ENCODE measurements around the gene HS6ST2. TPM values are rescaled to one million over a fixed set of nuclear protein-coding genes. Genes with fewer than 3 reads are reported as not detected.

The HS6ST2 gene
- total and polyA plus RNA-seq, 9 of the 15 experiments (the other 6 are each of a cell fraction or from before 2014, with no cell fraction given): not detected

DNA sequence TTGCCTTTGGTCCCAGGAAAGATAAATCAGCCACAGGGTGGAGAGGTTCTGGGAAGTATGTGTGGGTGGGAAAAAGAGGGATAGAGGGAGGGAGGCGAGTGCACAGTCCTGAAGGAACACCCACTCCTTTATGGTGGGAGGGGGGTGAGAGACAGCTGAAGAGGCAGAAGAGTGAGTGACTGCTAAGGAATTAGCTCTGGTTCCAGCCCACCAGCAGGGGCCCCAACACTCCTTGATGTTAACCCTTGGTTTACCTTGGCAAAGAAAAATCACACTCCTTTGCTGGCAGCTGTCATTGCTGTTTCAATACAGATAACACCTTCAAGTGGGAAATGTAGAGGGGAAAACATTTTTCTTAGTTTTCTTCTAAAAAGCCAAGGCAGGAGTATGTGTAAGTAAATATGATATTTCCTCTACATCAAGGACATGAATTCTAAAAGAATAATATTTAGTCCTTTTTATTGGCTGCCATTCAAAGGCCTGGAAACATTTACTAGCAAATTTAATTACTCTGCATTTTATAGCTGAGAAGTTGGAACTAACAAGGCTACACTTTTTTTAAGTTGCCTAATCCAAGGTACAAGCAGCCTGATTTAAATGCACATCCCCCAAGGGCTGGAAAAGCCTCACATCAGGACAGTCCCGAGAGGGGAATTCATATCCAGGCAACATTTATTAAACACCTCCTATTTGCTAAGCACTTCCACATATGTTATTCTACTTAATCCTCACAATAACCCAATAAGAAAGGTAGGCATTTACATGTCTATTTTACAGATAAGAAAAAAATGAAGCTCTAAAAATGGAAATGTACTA is 81.7 kb downstream of the HS6ST2 start (continued):
- TF ChIP-seq, protein P1, sequence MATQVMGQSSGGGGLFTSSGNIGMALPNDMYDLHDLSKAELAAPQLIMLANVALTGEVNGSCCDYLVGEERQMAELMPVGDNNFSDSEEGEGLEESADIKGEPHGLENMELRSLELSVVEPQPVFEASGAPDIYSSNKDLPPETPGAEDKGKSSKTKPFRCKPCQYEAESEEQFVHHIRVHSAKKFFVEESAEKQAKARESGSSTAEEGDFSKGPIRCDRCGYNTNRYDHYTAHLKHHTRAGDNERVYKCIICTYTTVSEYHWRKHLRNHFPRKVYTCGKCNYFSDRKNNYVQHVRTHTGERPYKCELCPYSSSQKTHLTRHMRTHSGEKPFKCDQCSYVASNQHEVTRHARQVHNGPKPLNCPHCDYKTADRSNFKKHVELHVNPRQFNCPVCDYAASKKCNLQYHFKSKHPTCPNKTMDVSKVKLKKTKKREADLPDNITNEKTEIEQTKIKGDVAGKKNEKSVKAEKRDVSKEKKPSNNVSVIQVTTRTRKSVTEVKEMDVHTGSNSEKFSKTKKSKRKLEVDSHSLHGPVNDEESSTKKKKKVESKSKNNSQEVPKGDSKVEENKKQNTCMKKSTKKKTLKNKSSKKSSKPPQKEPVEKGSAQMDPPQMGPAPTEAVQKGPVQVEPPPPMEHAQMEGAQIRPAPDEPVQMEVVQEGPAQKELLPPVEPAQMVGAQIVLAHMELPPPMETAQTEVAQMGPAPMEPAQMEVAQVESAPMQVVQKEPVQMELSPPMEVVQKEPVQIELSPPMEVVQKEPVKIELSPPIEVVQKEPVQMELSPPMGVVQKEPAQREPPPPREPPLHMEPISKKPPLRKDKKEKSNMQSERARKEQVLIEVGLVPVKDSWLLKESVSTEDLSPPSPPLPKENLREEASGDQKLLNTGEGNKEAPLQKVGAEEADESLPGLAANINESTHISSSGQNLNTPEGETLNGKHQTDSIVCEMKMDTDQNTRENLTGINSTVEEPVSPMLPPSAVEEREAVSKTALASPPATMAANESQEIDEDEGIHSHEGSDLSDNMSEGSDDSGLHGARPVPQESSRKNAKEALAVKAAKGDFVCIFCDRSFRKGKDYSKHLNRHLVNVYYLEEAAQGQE (IDR thresholded peaks at IDR 0.05; ENCODE audit: borderline replicate concordance): no peak
- TF ChIP-seq, protein P1 (CRISPR knock-in tag; IDR thresholded peaks at IDR 0.05; ENCODE audit: low read depth): no peak
- TF ChIP-seq EZH2 (IDR thresholded peaks at IDR 0.05; ENCODE audit: borderline replicate concordance, low read depth, low read length) (no peak), KLF13 (tag; IDR thresholded peaks at IDR 0.05; ENCODE audit: borderline replicate concordance, low read depth) (no peak), NR2C2 (CRISPR knock-in tag; IDR thresholded peaks at IDR 0.05) (no peak), NR2C2 (tag; IDR thresholded peaks at IDR 0.05) (no peak), SAFB2 (IDR thresholded peaks at IDR 0.05; ENCODE audit: borderline replicate concordance, low read depth, low read length, severe bottlenecking) (no peak), DLX4 (CRISPR knock-in tag; IDR thresholded peaks at IDR 0.05) (no peak)
- TF ChIP-seq, protein P2, sequence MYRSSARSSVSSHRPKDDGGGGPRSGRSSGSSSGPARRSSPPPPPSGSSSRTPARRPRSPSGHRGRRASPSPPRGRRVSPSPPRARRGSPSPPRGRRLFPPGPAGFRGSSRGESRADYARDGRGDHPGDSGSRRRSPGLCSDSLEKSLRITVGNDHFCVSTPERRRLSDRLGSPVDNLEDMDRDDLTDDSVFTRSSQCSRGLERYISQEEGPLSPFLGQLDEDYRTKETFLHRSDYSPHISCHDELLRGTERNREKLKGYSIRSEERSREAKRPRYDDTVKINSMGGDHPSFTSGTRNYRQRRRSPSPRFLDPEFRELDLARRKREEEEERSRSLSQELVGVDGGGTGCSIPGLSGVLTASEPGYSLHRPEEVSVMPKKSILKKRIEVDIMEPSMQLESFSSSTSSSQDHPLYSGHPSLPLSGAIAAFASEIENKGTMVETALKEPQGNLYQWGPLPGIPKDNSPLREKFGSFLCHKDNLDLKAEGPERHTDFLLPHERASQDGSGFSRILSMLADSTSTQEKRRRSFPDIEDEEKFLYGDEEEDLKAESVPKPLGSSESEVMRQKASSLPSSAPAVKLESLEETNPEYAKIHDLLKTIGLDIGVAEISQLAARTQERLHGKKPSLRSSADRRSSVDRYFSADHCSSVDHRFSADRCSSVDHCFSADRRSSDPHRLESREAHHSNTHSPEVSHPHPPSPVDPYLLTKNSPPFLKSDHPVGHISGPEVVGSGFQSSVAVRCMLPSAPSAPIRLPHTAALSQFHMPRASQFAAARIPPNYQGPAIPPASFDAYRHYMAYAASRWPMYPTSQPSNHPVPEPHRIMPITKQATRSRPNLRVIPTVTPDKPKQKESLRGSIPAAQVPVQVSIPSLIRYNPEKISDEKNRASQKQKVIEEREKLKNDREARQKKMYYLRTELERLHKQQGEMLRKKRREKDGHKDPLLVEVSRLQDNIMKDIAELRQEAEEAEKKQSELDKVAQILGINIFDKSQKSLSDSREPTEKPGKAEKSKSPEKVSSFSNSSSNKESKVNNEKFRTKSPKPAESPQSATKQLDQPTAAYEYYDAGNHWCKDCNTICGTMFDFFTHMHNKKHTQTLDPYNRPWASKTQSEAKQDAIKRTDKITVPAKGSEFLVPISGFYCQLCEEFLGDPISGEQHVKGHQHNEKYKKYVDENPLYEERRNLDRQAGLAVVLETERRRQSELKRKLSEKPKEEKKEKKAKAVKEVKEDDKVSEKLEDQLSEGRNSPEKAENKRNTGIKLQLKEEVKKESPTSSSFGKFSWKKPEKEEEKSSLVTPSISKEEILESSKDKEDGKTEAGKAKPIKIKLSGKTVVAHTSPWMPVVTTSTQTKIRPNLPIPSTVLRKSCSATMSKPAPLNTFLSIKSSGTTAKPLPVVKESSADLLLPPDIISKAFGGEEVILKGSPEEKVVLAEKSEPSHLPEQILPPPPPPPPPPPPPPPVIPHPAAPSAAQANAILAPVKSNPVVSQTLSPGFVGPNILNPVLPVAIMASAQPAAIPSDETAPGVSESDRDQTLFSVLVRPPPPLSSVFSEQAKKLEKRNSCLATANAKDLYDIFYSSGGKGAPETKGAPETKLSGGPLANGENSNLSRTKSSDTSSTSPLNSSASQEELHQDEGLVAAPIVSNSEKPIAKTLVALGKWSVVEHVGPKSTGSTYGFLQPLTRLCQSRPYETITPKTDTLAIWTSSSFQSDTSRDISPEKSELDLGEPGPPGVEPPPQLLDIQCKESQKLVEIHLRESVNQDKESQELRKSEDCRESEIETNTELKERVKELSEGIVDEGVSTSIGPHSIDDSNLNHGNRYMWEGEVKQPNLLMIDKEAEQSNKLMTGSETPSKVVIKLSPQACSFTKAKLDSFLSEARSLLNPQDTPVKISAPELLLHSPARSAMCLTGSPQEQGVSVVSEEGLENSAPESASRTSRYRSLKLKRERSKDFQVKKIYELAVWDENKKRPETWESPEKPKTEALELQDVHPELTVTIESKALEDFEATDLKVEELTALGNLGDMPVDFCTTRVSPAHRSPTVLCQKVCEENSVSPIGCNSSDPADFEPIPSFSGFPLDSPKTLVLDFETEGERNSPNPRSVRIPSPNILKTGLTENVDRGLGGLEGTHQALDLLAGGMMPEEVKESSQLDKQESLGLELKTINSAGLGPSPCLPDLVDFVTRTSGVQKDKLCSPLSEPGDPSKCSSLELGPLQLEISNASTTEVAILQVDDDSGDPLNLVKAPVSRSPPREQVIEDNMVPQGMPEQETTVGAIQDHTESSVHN (IDR thresholded peaks at IDR 0.05; ENCODE audit: borderline replicate concordance in 1 of 2, low read depth in 1 of 2): no peak

Measured in K562 (cell line).